Right ventricle myocardium superior (tissue), 1 donor: ENCODE data around the gene PTPN11. TPM values are rescaled to one million over a fixed set of nuclear protein-coding genes. Genes with fewer than 3 reads are reported as not detected.

Experiments used
- ATAC-seq: fragments of 200-7000 bp; cut with Tn5 transposase; one replicate; pipeline ENCODE4 v1.9.1; 2020; ENCODE audit warnings: mild to moderate bottlenecking; ENCODE audit not compliant: poor library complexity
- DNase-seq: peaks from one replicate; pipeline ENCODE4 v3.0.0-alpha.2; 2020
- intact Hi-C: fragments of 100-400 bp; cut with DNase I; formaldehyde crosslinking; loops from one replicate; pipeline ENCODE4 v1.11.2; 2022
- total RNA-seq: library from RNA; stranded (reverse); fragmentation: NEBNext Ultra II Directional; extraction: Animal tissue kit (Norgen Biotek cat#: 25700); gene quantifications from one replicate; pipeline ENCODE4 v1.2.1, GENCODE V29; 2021
- donor health status: DM: no; HTN: yes; CAD: no; lungs with severe emphysema.

Gene PTPN11
- total RNA-seq, 1 donor from 2014 or later: 98.1 TPM

DNA sequence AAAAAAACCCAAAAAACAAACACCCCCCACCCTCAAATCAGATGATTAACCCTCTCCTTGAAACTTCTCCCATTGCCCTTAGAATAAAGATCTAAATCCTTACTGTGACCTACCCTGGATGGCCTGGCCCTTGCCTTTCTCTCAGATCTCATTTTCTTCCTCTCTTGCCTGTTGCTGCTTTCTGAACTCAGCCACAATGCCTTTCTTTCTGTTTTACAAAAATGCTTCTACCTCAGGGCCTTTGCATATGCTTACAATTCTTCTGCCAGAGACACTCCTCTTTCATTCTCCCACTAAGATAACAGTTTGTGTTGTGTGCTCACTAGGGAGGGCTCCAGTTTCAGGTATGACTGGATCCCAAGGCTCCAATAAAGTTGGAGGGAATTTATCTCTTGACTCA, 108.3 kb downstream of the PTPN11 start:
- intact Hi-C loops: no loop called here
- ATAC-seq (no peak), DNase-seq (no peak)

DNA sequence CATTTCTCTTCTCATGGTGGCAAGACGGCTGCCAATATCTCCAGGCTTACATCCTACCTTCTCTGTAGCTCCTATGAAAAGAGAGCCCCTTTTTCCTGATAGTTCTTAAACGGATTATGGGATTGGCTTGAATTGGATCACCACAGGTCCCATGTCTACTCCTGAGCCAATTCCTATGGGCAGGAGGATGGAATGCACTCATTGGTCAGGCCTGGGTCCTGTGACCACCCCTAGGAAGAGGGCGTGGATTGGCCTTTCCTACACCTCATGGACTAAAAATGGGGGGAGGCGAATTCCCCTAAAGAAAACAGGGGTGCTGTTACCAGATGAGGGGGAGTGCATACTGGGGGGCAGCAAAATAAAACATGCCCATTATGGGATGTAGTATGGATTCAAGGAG, 108.8 kb downstream of the PTPN11 start:
- no peak for ATAC-seq
- intact Hi-C loops: no loop called here
- no peak for DNase-seq

DNA sequence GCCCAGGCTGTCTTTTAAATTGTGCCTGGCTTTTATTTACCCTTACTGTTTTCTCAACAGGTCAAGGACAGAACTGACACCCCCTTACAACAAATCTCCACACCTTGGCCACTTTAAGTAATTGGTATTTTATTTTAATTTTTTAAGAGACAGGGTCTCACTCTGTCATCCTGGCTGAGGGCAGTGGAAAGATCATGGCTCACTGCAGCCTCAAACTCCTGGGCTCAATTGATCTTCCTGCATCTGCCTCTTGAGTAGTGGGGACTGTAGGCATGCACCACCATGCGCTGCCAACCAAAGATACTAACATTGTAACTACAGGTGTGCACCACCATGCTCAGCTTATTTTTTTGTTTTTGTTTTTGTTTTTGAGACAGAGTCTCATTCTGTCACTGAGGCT, 109.8 kb downstream of the PTPN11 start:
- ATAC-seq: no peak
- intact Hi-C loops: no loop called here
- DNase-seq: no peak

GRCh38 chr12:112530941-112531340, 112.2 kb downstream of the PTPN11 start:
- intact Hi-C loops: no loop called here
- no peak for DNase-seq
- ATAC-seq: no peak

- ATAC-seq (no peak), DNase-seq (no peak)
These were observed 113.4 kb downstream of the PTPN11 start for GRCh38 chr12:112532106-112532505.

GRCh38 chr12:112533528-112533927, 114.8 kb downstream of the PTPN11 start:
- intact Hi-C loops: no loop called here
- DNase-seq (no peak), ATAC-seq (no peak)

More at GRCh38 chr12:112532106-112532505, 113.4 kb downstream of the PTPN11 start:
- intact Hi-C loops: no loop called here

DNA sequence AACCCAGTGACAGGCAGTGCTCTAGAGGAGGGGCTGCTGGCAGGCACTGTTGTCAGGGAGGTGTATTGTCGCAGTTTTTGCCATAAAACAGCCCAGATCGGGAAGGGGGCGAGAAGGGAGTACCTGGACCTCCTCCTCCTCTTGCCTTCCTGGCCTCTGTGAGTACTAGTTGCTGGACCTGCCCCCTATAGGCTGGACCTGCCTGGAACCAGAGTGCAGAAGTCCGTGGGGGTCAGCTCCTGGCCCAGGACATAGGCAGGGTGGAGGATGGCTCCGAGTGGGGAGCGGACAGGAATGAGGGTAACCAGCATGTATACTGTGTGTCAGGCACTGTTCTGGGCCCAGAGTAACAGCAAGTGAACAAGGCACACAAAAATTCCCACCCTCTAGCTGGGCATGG, 116.3 kb downstream of the PTPN11 start:
- intact Hi-C loops: no loop called here

GRCh38 chr12:112535637-112536366, 117.1 kb downstream of the PTPN11 start:
- DNase-seq: no peak
- intact Hi-C loops: no loop called here
- no peak for ATAC-seq

More for the DNA sequence above, 116.3 kb downstream of the PTPN11 start:
- ATAC-seq: no peak
- DNase-seq: no peak

DNA sequence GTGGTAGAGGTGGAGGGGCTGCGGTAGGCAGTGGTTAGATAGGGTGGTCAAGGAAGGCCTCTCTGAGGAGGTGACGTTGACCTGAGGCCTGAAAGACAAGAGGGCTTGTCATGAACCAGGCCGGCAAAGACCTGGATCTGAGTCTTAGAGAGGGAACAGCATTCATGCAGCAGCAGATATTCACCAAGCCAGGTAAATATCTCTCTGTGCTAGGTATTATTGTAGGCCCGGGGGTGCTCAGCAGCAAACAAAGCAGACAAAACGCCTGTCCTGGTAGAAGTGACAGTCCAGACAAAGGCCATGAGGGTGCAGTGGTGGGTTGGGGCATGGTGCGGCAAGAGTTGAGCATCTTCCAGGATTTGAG, 117.6 kb downstream of the PTPN11 start:
- DNase-seq: no peak
- no peak for ATAC-seq
- intact Hi-C loops: no loop called here

- ATAC-seq: no peak
- DNase-seq: no peak
- intact Hi-C loops: no loop called here
These were observed 119.1 kb downstream of the PTPN11 start for GRCh38 chr12:112537710-112538396.

DNA sequence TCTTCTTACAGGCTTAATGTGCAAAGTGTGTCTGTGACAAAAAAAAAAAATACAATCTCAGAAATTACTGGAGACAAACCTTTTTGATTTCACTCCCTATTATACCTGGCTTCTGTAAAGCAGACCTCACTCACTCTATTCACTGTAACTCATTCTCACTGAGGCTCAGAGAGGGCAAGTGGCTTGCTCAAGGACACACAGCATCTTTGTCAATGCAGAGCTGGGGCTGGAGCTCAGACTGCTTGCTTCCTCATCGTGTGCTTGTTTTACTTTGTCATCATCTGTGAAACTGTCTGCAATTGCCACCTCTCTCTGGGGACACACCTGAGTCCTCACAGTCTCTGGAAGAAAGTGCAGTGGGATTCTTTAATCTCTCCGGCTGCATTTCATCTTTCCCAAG, 120.0 kb downstream of the PTPN11 start:
- ATAC-seq: no peak
- intact Hi-C loops: no loop called here
- no peak for DNase-seq

GRCh38 chr12:112539221-112539620, 120.5 kb downstream of the PTPN11 start:
- DNase-seq (no peak), ATAC-seq (no peak)
- intact Hi-C loops: no loop called here

GRCh38 chr12:112540021-112540420, 121.3 kb downstream of the PTPN11 start:
- ATAC-seq: no peak

DNA sequence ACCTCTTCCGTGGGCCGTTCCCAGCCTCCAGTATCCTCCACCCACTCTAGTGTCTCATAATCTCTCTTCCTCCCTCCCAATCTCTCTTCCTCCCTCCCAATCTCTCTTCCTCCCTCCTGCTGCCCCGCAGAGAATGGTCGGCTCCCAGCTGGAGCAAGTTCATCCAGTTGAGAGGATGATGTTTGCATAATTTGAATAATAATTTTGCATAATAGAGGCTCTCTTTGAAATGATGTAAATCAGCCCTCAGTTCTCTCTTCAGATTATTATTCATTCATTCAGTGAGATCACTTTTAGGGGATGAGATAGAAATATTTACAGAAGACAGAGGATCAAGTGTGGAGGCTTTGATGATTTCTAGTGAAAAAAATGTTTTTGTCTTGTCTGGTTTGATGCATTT, 125.0 kb downstream of the PTPN11 start:
- intact Hi-C loops: no loop called here
- ATAC-seq (no peak), DNase-seq (no peak)

More at GRCh38 chr12:112540021-112540420, 121.3 kb downstream of the PTPN11 start:
- intact Hi-C loops: no loop called here
- no peak for DNase-seq

GRCh38 chr12:112546339-112546738, 127.6 kb downstream of the PTPN11 start:
- ATAC-seq (no peak), DNase-seq (no peak)
- intact Hi-C loops: no loop called here

GRCh38 chr12:112546996-112547395, 128.2 kb downstream of the PTPN11 start:
- no peak for DNase-seq
- intact Hi-C loops: no loop called here
- no peak for ATAC-seq

DNA sequence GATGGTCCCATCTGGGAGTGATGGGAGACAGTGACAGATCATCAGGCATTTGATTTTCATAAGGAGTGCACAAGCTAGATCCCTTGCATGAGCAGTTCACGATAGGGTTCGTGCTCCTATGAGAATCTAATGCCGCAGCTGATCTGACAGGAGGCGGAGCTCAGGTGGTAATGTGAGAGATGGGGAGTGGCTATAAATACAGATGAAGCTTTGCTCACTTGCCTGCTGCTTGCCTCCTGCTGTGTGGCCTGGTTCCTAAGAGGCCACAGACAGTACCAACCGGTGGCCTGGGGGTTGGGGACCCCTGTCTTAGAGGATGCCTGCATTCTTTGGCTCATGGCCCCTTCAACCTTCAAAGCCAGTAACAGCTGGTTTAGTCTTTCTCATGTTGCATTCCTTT, 130.3 kb downstream of the PTPN11 start:
- no peak for ATAC-seq
- intact Hi-C loops: no loop called here
- DNase-seq: no peak

- intact Hi-C loops: no loop called here
- no peak for DNase-seq
- no peak for ATAC-seq
These were observed 132.9 kb downstream of the PTPN11 start for GRCh38 chr12:112551681-112552080.

GRCh38 chr12:112555621-112556233, 137.0 kb downstream of the PTPN11 start:
- intact Hi-C loops: no loop called here
- ATAC-seq: no peak
- DNase-seq: no peak
